Mesenchymal stem cell (in vitro differentiated cells and primary cell): Measurements from ENCODE around the gene OGFOD2.

ENCODE experiments used
- DNase-seq: peaks from one replicate; pipeline ENCODE4 v3.0.0-alpha.2; 2013
- H2AFZ ChIP-seq: one replicate; pipeline ENCODE4 v1.6.1; 2013; ENCODE audit warnings: low read depth, mild to moderate bottlenecking, control low read depth, inconsistent platforms, low read length, moderate library complexity
- H2AK5ac ChIP-seq: 2 replicates; pipeline ENCODE4 v1.6.1; 2013; ENCODE audit warnings: low read length, moderate library complexity, mild to moderate bottlenecking, inconsistent platforms; ENCODE audit not compliant: severe bottlenecking
- H2BK120ac ChIP-seq: one replicate; pipeline ENCODE4 v1.6.1; 2013; ENCODE audit warnings: low read depth, mild to moderate bottlenecking, inconsistent platforms, low read length, moderate library complexity
- H2BK12ac ChIP-seq, 2 experiments: one replicate each; pipeline ENCODE4 v1.6.1; 2013; ENCODE audit warnings: inconsistent platforms in 2 of 2, low read length in 2 of 2, mild to moderate bottlenecking in 2 of 2, moderate library complexity in 2 of 2, control low read depth in 1 of 2
- H2BK15ac ChIP-seq: one replicate; pipeline ENCODE4 v1.6.1; 2013; ENCODE audit warnings: mild to moderate bottlenecking, low read depth, inconsistent platforms; ENCODE audit not compliant: poor library complexity, severe bottlenecking
- H2BK5ac ChIP-seq: 2 replicates; pipeline ENCODE4 v1.6.1; 2013; ENCODE audit warnings: low read depth, mild to moderate bottlenecking, low read length, control low read depth, inconsistent platforms; ENCODE audit not compliant: poor library complexity, severe bottlenecking
- H3K14ac ChIP-seq, 2 experiments: one replicate each; pipeline ENCODE4 v1.6.1; 2013; ENCODE audit warnings: inconsistent platforms in 2 of 2, low read length in 2 of 2, control low read depth in 1 of 2, mild to moderate bottlenecking in 1 of 2, moderate library complexity in 1 of 2
- H3K18ac ChIP-seq, 2 experiments: one replicate each; pipeline ENCODE4 v1.6.1; 2013; ENCODE audit warnings: inconsistent platforms in 2 of 2, low read length in 2 of 2, control low read depth in 1 of 2, low read depth in 1 of 2, mild to moderate bottlenecking in 1 of 2
- H3K23ac ChIP-seq, 2 experiments: one replicate each; pipeline ENCODE4 v1.6.1; 2013; ENCODE audit warnings: inconsistent platforms in 2 of 2, low read length in 2 of 2, mild to moderate bottlenecking in 2 of 2, moderate library complexity in 2 of 2, control low read depth in 1 of 2
- H3K27ac ChIP-seq: 2 replicates; pipeline ENCODE4 v1.5.1; 2013; ENCODE audit warnings: mild to moderate bottlenecking, moderate library complexity, low read length, control low read depth, inconsistent platforms; ENCODE audit not compliant: poor library complexity, severe bottlenecking
- H3K27me3 ChIP-seq, 2 experiments: 2 replicates each; pipeline versions ENCODE4 v1.6.1 to v1.7.0; 2013; ENCODE audit warnings: low read length in 2 of 2, mild to moderate bottlenecking in 2 of 2, moderate library complexity in 2 of 2, control low read depth in 1 of 2, inconsistent platforms in 1 of 2; ENCODE audit not compliant: control insufficient read depth in 1 of 2, insufficient read depth in 1 of 2
- H3K36me3 ChIP-seq, 2 experiments: 2 replicates each; pipeline versions ENCODE4 v1.6.1 to v1.7.0; 2013; ENCODE audit warnings: low read length in 2 of 2, control low read depth in 1 of 2, inconsistent platforms in 1 of 2, low read depth in 1 of 2, mild to moderate bottlenecking in 1 of 2; ENCODE audit not compliant: insufficient read depth in 2 of 2, control insufficient read depth in 1 of 2
- H3K4ac ChIP-seq, 2 experiments: one replicate each; pipeline ENCODE4 v1.6.1; 2013; ENCODE audit warnings: inconsistent platforms in 2 of 2, low read length in 2 of 2, mild to moderate bottlenecking in 2 of 2, moderate library complexity in 2 of 2, control low read depth in 1 of 2, low read depth in 1 of 2
- H3K4me1 ChIP-seq: 2 replicates; pipeline ENCODE4 v1.6.1; 2013; ENCODE audit warnings: low read depth, low read length, control low read depth; ENCODE audit not compliant: control insufficient read depth, insufficient read depth
- H3K4me2 ChIP-seq: 2 replicates; pipeline ENCODE4 v1.6.1; 2013; ENCODE audit warnings: low read length, mild to moderate bottlenecking, inconsistent platforms; ENCODE audit not compliant: poor library complexity, severe bottlenecking
- H3K4me3 ChIP-seq, 2 experiments: 2 replicates each; pipeline versions ENCODE4 v1.5.1 to v1.7.0; 2013; ENCODE audit warnings: low read length in 2 of 2, mild to moderate bottlenecking in 2 of 2, control low read depth in 1 of 2, low read depth in 1 of 2; ENCODE audit not compliant: insufficient read depth in 1 of 2
- H3K79me1 ChIP-seq: replicated peaks from 2 replicates; pipeline ENCODE4 v1.6.1; 2013; ENCODE audit warnings: mild to moderate bottlenecking, control low read depth, low read length, inconsistent platforms; ENCODE audit not compliant: poor library complexity, severe bottlenecking
- H3K9ac ChIP-seq: 2 replicates; pipeline ENCODE4 v1.7.0; 2013; ENCODE audit warnings: mild to moderate bottlenecking, low read length, moderate library complexity
- H3K9me3 ChIP-seq: 2 replicates; pipeline ENCODE4 v1.7.0; 2013; ENCODE audit warnings: mild to moderate bottlenecking, low read length; ENCODE audit not compliant: control insufficient read depth
- H4K8ac ChIP-seq: one replicate; pipeline ENCODE4 v1.6.1; 2013; ENCODE audit warnings: inconsistent platforms, mild to moderate bottlenecking, low read length, moderate library complexity
- H4K91ac ChIP-seq: one replicate; pipeline ENCODE4 v1.6.1; 2013; ENCODE audit warnings: mild to moderate bottlenecking, low read length, inconsistent platforms
- WGBS: methylation state at CpG from one replicate; pipeline ENCODE4 v1.1.7; 2013; ENCODE audit warnings: mixed read lengths; 5-methylcytosine and 5-hydroxymethylcytosine counted together

Gene OGFOD2

DNA sequence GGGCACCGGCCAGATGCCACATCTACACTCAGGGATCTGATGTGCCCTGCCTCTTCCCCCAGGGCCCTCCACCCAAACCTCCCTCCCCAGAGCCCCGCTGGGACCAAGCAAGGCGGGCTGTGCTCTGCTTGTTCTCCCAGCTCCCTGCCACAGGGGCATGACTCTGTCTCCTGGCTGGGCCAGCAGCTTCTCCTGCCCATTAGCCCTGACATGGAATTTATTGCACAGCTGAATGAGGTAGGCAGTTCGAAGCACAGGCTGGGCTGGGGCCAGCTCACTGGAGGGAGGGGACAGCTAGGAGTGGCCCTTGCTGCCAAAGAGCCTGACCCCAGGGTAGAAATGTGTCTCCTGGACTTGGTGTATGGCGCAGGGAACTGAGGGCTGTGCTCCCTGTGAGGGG is 47.8 kb downstream of the OGFOD2 start:
- Histone ChIP-seq H3K36me3 (peaks cover 13 to 19% of the 10 kb centered on the region in 2 experiments), H3K4me2 (no peak overlapping the region), H3K4me1 (peaks cover 6% of the 10 kb centered on the region), H4K8ac (no peak overlapping the region), H3K9ac (no peak overlapping the region), H2BK12ac (no peak overlapping the region), H3K4ac (no peak overlapping the region), H2BK15ac (no peak overlapping the region), H2AK5ac (no peak overlapping the region), H3K9me3 (no peaks in the 10 kb centered on the region), H2AFZ (no peak overlapping the region), H3K27me3 (no peaks in the 10 kb centered on the region), H3K27ac (no peak overlapping the region), H3K18ac (no peak overlapping the region), H2BK120ac (no peak overlapping the region), H2BK5ac (no peak overlapping the region), H3K4me3 (no peak overlapping the region), H3K14ac (no peak overlapping the region), H3K79me1 (peaks cover 3% of the 10 kb centered on the region), H4K91ac (no peak overlapping the region), H3K23ac (no peak overlapping the region)
- WGBS, result 95% methylated on average over 4 of the region's 5 CpGs
- no peak for DNase-seq

DNA sequence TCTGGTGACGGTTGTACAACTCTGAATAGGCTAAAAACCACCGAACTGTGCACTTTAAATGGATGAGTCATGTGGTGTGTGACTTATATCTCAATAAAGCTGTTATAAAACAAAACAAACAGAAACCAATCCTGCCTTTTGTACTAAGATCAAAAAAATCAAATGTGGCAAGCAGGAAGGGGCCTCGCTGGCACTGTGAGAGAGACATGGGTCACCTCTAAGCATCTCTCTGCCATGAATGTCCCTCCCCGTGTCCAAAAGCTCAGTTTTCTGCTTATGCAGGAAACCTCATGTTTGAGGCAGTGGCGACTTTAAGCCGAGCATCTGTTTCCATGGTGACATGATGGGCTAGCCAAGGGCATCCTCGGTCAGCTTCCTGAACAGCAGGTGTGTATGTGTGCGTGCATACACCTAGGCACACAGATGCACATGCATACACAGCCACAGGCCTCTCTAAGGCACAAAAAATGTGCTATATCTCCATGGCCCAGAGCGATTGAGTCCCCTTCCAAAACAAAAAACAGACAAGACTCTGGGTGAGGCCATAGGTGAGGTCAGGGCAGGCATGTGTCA is 49.9 kb downstream of the OGFOD2 start:
- H3K4me1 ChIP-seq, result peaks cover 6% of the 10 kb centered on the region
- no peak overlapping the region for H3K23ac ChIP-seq
- peak overlapping the region; percentile 6 for H2AK5ac ChIP-seq
- H3K18ac ChIP-seq, result no peak overlapping the region
- no peak overlapping the region for H2BK12ac ChIP-seq
- peak overlapping the region; percentile 20 for H3K4me2 ChIP-seq
- no peak overlapping the region for H2BK15ac ChIP-seq
- 79% methylated on average over 7 of the region's 9 CpGs for WGBS
- no peaks in the 10 kb centered on the region for H3K9me3 ChIP-seq
- H2AFZ ChIP-seq, result no peak overlapping the region
- no peak overlapping the region for H3K4ac ChIP-seq
- peaks cover 3% of the 10 kb centered on the region for H3K79me1 ChIP-seq
- peak overlapping the region; percentile 47 for H3K9ac ChIP-seq
- H4K91ac ChIP-seq, result no peak overlapping the region
- no peak overlapping the region for H2BK5ac ChIP-seq
- H4K8ac ChIP-seq, result no peak overlapping the region
- H3K27me3 ChIP-seq, result no peaks in the 10 kb centered on the region
- no peak overlapping the region for H3K4me3 ChIP-seq
- no peak overlapping the region for H3K27ac ChIP-seq
- H3K36me3 ChIP-seq, result peaks cover 16 to 23% of the 10 kb centered on the region in 2 experiments
- peak; percentile 42 for DNase-seq
- H2BK120ac ChIP-seq, result no peak overlapping the region
- peak overlapping the region in 1 of 2 experiments; percentile 51 for H3K14ac ChIP-seq

DNA sequence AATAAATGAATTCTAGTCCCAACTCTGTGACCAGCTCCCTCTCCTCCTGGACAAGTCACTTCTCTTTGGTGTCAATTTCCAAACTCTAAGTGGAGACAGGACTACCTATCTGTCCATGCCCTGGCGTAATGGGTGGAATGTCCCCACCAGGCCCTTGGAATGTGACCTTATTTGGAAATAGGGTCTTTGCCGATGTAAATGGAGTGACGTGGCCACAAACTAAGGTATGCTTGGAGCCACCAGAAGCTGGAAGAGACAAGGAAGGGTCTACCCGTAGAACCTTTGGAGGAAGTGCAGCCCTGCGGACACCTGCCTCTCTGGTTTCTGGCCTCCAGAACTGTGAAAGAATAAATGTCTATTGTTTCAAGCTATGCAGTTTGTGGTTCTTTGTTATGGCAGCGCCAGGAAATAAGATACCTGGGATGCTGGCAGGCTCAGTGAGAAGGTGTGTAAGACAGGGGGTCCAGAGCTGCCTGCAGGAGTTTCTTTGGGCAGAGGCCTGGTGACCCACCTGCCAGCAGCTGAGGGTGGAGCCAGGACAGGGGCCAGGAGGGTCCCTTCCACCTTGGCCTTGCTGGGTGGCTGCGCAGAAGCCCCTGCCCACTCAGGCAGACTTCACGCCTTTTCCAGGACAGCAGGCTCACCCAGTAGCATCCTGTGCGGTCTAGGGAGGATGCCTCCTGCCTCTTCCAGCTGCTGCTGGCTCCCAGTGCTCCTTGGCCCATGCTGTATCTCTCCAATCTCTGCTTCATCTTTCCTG is 51.2 kb downstream of the OGFOD2 start:
- Histone ChIP-seq H2BK15ac (no peak overlapping the region), H4K91ac (no peak overlapping the region), H3K23ac (no peak overlapping the region), H3K9ac (no peak overlapping the region), H2AFZ (no peak overlapping the region), H3K14ac (no peak overlapping the region), H3K18ac (no peak overlapping the region), H3K9me3 (no peaks in the 10 kb centered on the region), H2BK12ac (no peak overlapping the region), H3K27me3 (no peaks in the 10 kb centered on the region), H3K4me1 (peaks cover 6% of the 10 kb centered on the region), H4K8ac (no peak overlapping the region), H3K4me3 (no peak overlapping the region), H2BK5ac (no peak overlapping the region), H2AK5ac (no peak overlapping the region), H3K36me3 (peaks cover 18 to 28% of the 10 kb centered on the region in 2 experiments), H3K79me1 (peaks cover 3% of the 10 kb centered on the region), H3K4me2 (no peak overlapping the region), H3K27ac (no peak overlapping the region), H2BK120ac (no peak overlapping the region), H3K4ac (no peak overlapping the region)
- WGBS, result 89% methylated on average over 9 of the region's 9 CpGs
- no peak for DNase-seq

DNA sequence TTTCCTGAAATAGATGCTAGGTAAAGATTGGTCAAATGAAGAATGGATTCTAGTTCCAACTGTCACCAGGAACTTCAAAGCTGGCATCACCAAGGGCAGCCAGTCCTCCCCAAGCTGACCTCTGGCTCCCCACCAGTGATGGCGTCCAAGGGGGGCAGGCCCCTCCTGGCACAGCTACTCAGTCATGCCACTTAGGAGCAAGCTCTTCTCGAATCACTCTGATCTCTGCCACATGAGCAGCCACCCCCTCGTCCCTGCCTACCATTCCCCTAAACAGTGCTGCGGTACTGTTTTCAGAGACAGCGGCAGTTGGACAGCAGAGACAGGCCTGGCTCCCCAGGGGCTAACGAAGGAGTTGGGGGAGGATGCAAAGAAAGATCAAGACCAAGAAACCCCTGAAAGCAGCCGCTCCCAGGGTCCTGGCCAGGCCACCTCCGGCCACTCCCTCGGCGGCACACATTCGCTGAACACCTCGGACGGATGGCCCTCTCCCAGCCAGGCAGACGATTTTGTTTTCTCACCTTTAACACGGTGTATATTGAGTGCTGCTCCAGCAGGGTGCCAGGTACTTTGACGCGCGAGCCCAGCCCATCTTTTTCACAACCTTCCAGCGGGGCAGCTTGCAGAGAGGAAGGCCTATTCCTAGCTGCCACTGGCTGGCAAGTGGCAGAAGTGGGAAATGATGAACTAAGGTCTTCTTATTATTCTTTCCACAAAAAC is 52.8 kb downstream of the OGFOD2 start:
- no peak overlapping the region for H2AK5ac ChIP-seq
- H3K27ac ChIP-seq, result no peak overlapping the region
- H3K4me2 ChIP-seq, result no peak overlapping the region
- no peak overlapping the region for H4K8ac ChIP-seq
- no peak overlapping the region for H3K14ac ChIP-seq
- no peak overlapping the region for H2BK5ac ChIP-seq
- H4K91ac ChIP-seq, result no peak overlapping the region
- 90% methylated on average over 19 of the region's 19 CpGs for WGBS
- H3K23ac ChIP-seq, result no peak overlapping the region
- no peaks in the 10 kb centered on the region for H3K27me3 ChIP-seq
- no peak overlapping the region for H3K4ac ChIP-seq
- no peak overlapping the region for H2BK15ac ChIP-seq
- no peaks in the 10 kb centered on the region for H3K9me3 ChIP-seq
- peaks cover 25 to 38% of the 10 kb centered on the region in 2 experiments for H3K36me3 ChIP-seq
- no peak overlapping the region for H3K18ac ChIP-seq
- no peak for DNase-seq
- no peak overlapping the region for H2AFZ ChIP-seq
- no peak overlapping the region for H2BK120ac ChIP-seq
- H3K79me1 ChIP-seq, result peaks cover 4% of the 10 kb centered on the region
- peaks cover 4% of the 10 kb centered on the region for H3K4me1 ChIP-seq
- no peak overlapping the region for H3K4me3 ChIP-seq
- no peak overlapping the region for H3K9ac ChIP-seq
- no peak overlapping the region for H2BK12ac ChIP-seq
